Endometrium (tissue), 2 donors: ENCODE results near the gene SNRPE.
"Not testable (repeated sequence)": the region's sequence is repeated elsewhere in the genome, so short reads cannot be mapped to it uniquely, and the experiment has no call there.

Experiments used
- FAIRE-seq: peaks from 2 replicates; lab custom pipeline; 2012; peaks lifted over from hg19 to GRCh38; lab: Jason Lieb, UNC
- donor health status: control.
- donor health status: control.

SNRPE gene

GRCh38 chr1:203861379-203862184 lies at the start of gene SNRPE:
Gene SNRPE, plus strand, starts transcription at chr1:203861599. Its CDS starts 61 bp downstream, at chr1:203861660.
- FAIRE-seq: peak; percentile 89

GRCh38 chr1:203813581-203814341 lies 47.6 kb upstream of the SNRPE start:
- FAIRE-seq: no peak

- no peak for FAIRE-seq
Measured at GRCh38 chr1:203818399-203818798, 43.0 kb upstream of the SNRPE start.

- FAIRE-seq: no peak
Measured at GRCh38 chr1:203823306-203823705, 38.1 kb upstream of the SNRPE start.

GRCh38 chr1:203826175-203826574 lies 35.2 kb upstream of the SNRPE start:
- FAIRE-seq: no peak

- no peak for FAIRE-seq
Measured at GRCh38 chr1:203828002-203828401, 33.4 kb upstream of the SNRPE start.

- FAIRE-seq: no peak
Measured at GRCh38 chr1:203828503-203828902, 32.9 kb upstream of the SNRPE start.

- FAIRE-seq: not testable (repeated sequence)
Measured at GRCh38 chr1:203829247-203829646, 32.2 kb upstream of the SNRPE start.

- FAIRE-seq: no peak
Measured at GRCh38 chr1:203835476-203835875, 25.9 kb upstream of the SNRPE start.

- FAIRE-seq: no peak
Measured at GRCh38 chr1:203839081-203839480, 22.3 kb upstream of the SNRPE start.

- no peak for FAIRE-seq
Measured at GRCh38 chr1:203840208-203840808, 21.1 kb upstream of the SNRPE start.

GRCh38 chr1:203842559-203842876 lies 18.9 kb upstream of the SNRPE start:
- no peak for FAIRE-seq

- FAIRE-seq: no peak
Measured at GRCh38 chr1:203843435-203843834, 18.0 kb upstream of the SNRPE start.

GRCh38 chr1:203853112-203853511 lies 8.3 kb upstream of the SNRPE start:
- FAIRE-seq: not testable (repeated sequence)

GRCh38 chr1:203858055-203858454 lies 3.3 kb upstream of the SNRPE start:
- no peak for FAIRE-seq

GRCh38 chr1:203858975-203859374 lies 2.4 kb upstream of the SNRPE start:
- no peak for FAIRE-seq

- no peak for FAIRE-seq
Measured at GRCh38 chr1:203860396-203861025, 888 bp upstream of the SNRPE start.

- no peak for FAIRE-seq
Measured at GRCh38 chr1:203867802-203868201, 6.4 kb downstream of the SNRPE start.

GRCh38 chr1:203870245-203870644 lies 8.8 kb downstream of the SNRPE start:
- no peak for FAIRE-seq

GRCh38 chr1:203871114-203871880 lies 9.9 kb downstream of the SNRPE start:
- FAIRE-seq: peak; percentile 78

GRCh38 chr1:203873094-203873493 lies 11.7 kb downstream of the SNRPE start:
- no peak for FAIRE-seq

- FAIRE-seq: no peak
Measured at GRCh38 chr1:203878422-203878821, 17.0 kb downstream of the SNRPE start.
